NOMO-1 treated with dmso at 0.1 percent for 144 hours (cell line): ENCODE results near the gene WBP1L.
"Not testable (repeated sequence)": the region's sequence is repeated elsewhere in the genome, so short reads cannot be mapped to it uniquely, and the experiment has no call there.

Experiments
- DNase-seq: peaks from one replicate; lab custom pipeline; 2025; ENCODE audit not compliant: unreplicated experiment; lab: John Stamatoyannopoulos, UW

The WBP1L gene

GRCh38 chr10:102721954-102722353, 21.8 kb upstream of the WBP1L start:
- no peak for DNase-seq

- DNase-seq, result no peak
These were observed 19.8 kb upstream of the WBP1L start for GRCh38 chr10:102723989-102724388.

GRCh38 chr10:102726274-102726673, 17.5 kb upstream of the WBP1L start:
- DNase-seq, result no peak

- DNase-seq, result no peak
These were observed 16.5 kb upstream of the WBP1L start for GRCh38 chr10:102727037-102727818.

- no peak for DNase-seq
These were observed 14.4 kb upstream of the WBP1L start for GRCh38 chr10:102729029-102730026.

- DNase-seq, result no peak
These were observed 12.4 kb upstream of the WBP1L start for GRCh38 chr10:102731222-102731800.

GRCh38 chr10:102732661-102733060, 11.1 kb upstream of the WBP1L start:
- DNase-seq, result no peak

GRCh38 chr10:102735065-102735562, 8.6 kb upstream of the WBP1L start:
- no peak for DNase-seq

- DNase-seq, result peak; percentile 52
These were observed 5.0 kb upstream of the WBP1L start for GRCh38 chr10:102738692-102739121.

- DNase-seq, result no peak
These were observed 3.5 kb upstream of the WBP1L start for GRCh38 chr10:102740229-102740628.

GRCh38 chr10:102741726-102742237, 2.0 kb upstream of the WBP1L start:
- DNase-seq, result no peak

GRCh38 chr10:102742313-102742712, 1.4 kb upstream of the WBP1L start:
- not testable (repeated sequence) for DNase-seq

- no peak for DNase-seq
These were observed 615 bp upstream of the WBP1L start for GRCh38 chr10:102743078-102743587.

GRCh38 chr10:102744374-102745051, 765 bp downstream of the WBP1L start:
- DNase-seq, result no peak

GRCh38 chr10:102745157-102745556, 1.4 kb downstream of the WBP1L start:
- no peak for DNase-seq

GRCh38 chr10:102752266-102752930, 8.7 kb downstream of the WBP1L start:
- no peak for DNase-seq

- peak; percentile 33 for DNase-seq
These were observed 9.4 kb downstream of the WBP1L start for GRCh38 chr10:102752934-102753664.

GRCh38 chr10:102753718-102754117, 10.0 kb downstream of the WBP1L start:
- no peak for DNase-seq

- DNase-seq, result no peak
These were observed 13.6 kb downstream of the WBP1L start for GRCh38 chr10:102757323-102757722.
